ENCODE data around the gene DNPH1.

- TF ChIP-seq ATF3 (IDR thresholded peaks at IDR 0.05; ENCODE audit: insufficient read depth, low read depth, low read length) (no peak), CTCF (IDR thresholded peaks at IDR 0.05; ENCODE audit: control extremely low read depth in 1 of 3, insufficient read depth in 1 of 3, low read depth in 1 of 3, low read length in 3 of 3) (no peak), RFX5 (IDR thresholded peaks at IDR 0.05; ENCODE audit: borderline replicate concordance, low read depth, low read length) (no peak), GTF2F1 (IDR thresholded peaks at IDR 0.05; ENCODE audit: borderline replicate concordance, low read depth, low read length) (no peak), YY1 (IDR thresholded peaks at IDR 0.05; ENCODE audit: low read depth, low read length) (no peak), KDM1A (IDR thresholded peaks at IDR 0.05; ENCODE audit: borderline replicate concordance, low read length) (no peak), SP1 (IDR thresholded peaks at IDR 0.05; ENCODE audit: low read depth, low read length) (no peak), MAFK (IDR thresholded peaks at IDR 0.05; ENCODE audit: low read depth, low read length) (no peak), RBBP5 (IDR thresholded peaks at IDR 0.05; ENCODE audit: borderline replicate concordance, low read depth, low read length) (no peak), POLR2A (IDR thresholded peaks at IDR 0.05; ENCODE audit: control extremely low read depth in 1 of 2, low read depth in 2 of 2, low read length in 2 of 2) (no peak), SIRT6 (IDR thresholded peaks at IDR 0.05; ENCODE audit: low read length) (no peak), HDAC6 (IDR thresholded peaks at IDR 0.05; ENCODE audit: low read depth, low read length) (no peak), RAD21 (IDR thresholded peaks at IDR 0.05 in 1 of 2, conservative IDR thresholded peaks at IDR 0.05 in 1 of 2; ENCODE audit: low read depth in 2 of 2, low read length in 2 of 2) (no peak), EZH2 (IDR thresholded peaks at IDR 0.05; ENCODE audit: low read depth, low read length, severe bottlenecking) (no peak)
Observed at GRCh38 chr6:43219119-43219518, 10.2 kb downstream of the DNPH1 start.
